H7 (cell line): ENCODE data around the gene HMCN1. TPM values are rescaled to one million over a fixed set of nuclear protein-coding genes. Genes with fewer than 3 reads are reported as not detected.

ENCODE experiments used
- DNase-seq: peaks from one replicate; pipeline ENCODE4 v3.0.0; 2012
- H3K27me3 ChIP-seq: 2 replicates; pipeline ENCODE4 v1.6.0; 2011; ENCODE audit warnings: mild to moderate bottlenecking, low read length; ENCODE audit not compliant: control insufficient read depth, insufficient read depth
- H3K36me3 ChIP-seq: replicated peaks from 2 replicates; pipeline ENCODE4 v1.5.1; 2011; ENCODE audit warnings: low read length; ENCODE audit not compliant: control insufficient read depth, insufficient read depth
- H3K4me3 ChIP-seq: 2 replicates; pipeline ENCODE4 v1.5.1; 2011; ENCODE audit warnings: low read depth, mild to moderate bottlenecking, control low read depth, low read length, moderate library complexity; ENCODE audit not compliant: insufficient read depth
- total RNA-seq: library from RNA; depleted of rRNA; stranded (reverse); fragments of >200 nt; shearing (Covaris generic); gene quantifications from 2 replicates; pipeline ENCODE4 v1.2.3, GENCODE V29; 2014

HMCN1 gene
- total RNA-seq, 1 experiment from 2014 or later, result 7.3 TPM

- Histone ChIP-seq H3K27me3 (no peaks in the 10 kb centered on the region), H3K4me3 (no peak overlapping the region), H3K36me3 (no peaks in the 10 kb centered on the region)
- no peak for DNase-seq
Observed at GRCh38 chr1:185804608-185805007, 70.4 kb downstream of the HMCN1 start.

GRCh38 chr1:185807275-185807674 lies 73.1 kb downstream of the HMCN1 start:
- DNase-seq, result no peak
- Histone ChIP-seq H3K27me3 (no peaks in the 10 kb centered on the region), H3K4me3 (no peak overlapping the region), H3K36me3 (no peaks in the 10 kb centered on the region)

- DNase-seq, result no peak
- Histone ChIP-seq H3K4me3 (no peak overlapping the region), H3K27me3 (no peaks in the 10 kb centered on the region), H3K36me3 (no peaks in the 10 kb centered on the region)
Observed at GRCh38 chr1:185808631-185809030, 74.4 kb downstream of the HMCN1 start.

GRCh38 chr1:185811073-185811709 lies 77.0 kb downstream of the HMCN1 start:
- H3K36me3 ChIP-seq, result no peaks in the 10 kb centered on the region
- DNase-seq, result no peak
- H3K4me3 ChIP-seq, result no peak overlapping the region

GRCh38 chr1:185812934-185813333 lies 78.7 kb downstream of the HMCN1 start:
- no peak for DNase-seq
- no peaks in the 10 kb centered on the region for H3K36me3 ChIP-seq
- no peaks in the 10 kb centered on the region for H3K27me3 ChIP-seq
- H3K4me3 ChIP-seq, result no peak overlapping the region

More at GRCh38 chr1:185811073-185811709, 77.0 kb downstream of the HMCN1 start:
- no peaks in the 10 kb centered on the region for H3K27me3 ChIP-seq

- Histone ChIP-seq H3K27me3 (no peaks in the 10 kb centered on the region), H3K4me3 (no peak overlapping the region), H3K36me3 (no peaks in the 10 kb centered on the region)
- no peak for DNase-seq
Observed at GRCh38 chr1:185813401-185813979, 79.3 kb downstream of the HMCN1 start.

- DNase-seq, result no peak
- Histone ChIP-seq H3K27me3 (no peaks in the 10 kb centered on the region), H3K4me3 (no peak overlapping the region), H3K36me3 (no peaks in the 10 kb centered on the region)
Observed at GRCh38 chr1:185816460-185816859, 82.3 kb downstream of the HMCN1 start.

- Histone ChIP-seq H3K36me3 (no peaks in the 10 kb centered on the region), H3K27me3 (no peaks in the 10 kb centered on the region), H3K4me3 (no peak overlapping the region)
- no peak for DNase-seq
Observed at GRCh38 chr1:185819798-185820197, 85.6 kb downstream of the HMCN1 start.

GRCh38 chr1:185821612-185822385 lies 87.6 kb downstream of the HMCN1 start:
- Histone ChIP-seq H3K4me3 (no peak overlapping the region), H3K27me3 (no peaks in the 10 kb centered on the region), H3K36me3 (no peaks in the 10 kb centered on the region)
- no peak for DNase-seq

- H3K36me3 ChIP-seq, result no peaks in the 10 kb centered on the region
- H3K27me3 ChIP-seq, result no peaks in the 10 kb centered on the region
- DNase-seq, result no peak
- H3K4me3 ChIP-seq, result no peak overlapping the region
Observed at GRCh38 chr1:185823467-185823866, 89.3 kb downstream of the HMCN1 start.

GRCh38 chr1:185824106-185824505 lies 89.9 kb downstream of the HMCN1 start:
- no peaks in the 10 kb centered on the region for H3K36me3 ChIP-seq
- H3K27me3 ChIP-seq, result no peaks in the 10 kb centered on the region
- DNase-seq, result no peak
- H3K4me3 ChIP-seq, result no peak overlapping the region

GRCh38 chr1:185825556-185825955 lies 91.4 kb downstream of the HMCN1 start:
- no peaks in the 10 kb centered on the region for H3K36me3 ChIP-seq
- H3K4me3 ChIP-seq, result no peak overlapping the region
- H3K27me3 ChIP-seq, result no peaks in the 10 kb centered on the region
- DNase-seq, result no peak

- no peaks in the 10 kb centered on the region for H3K27me3 ChIP-seq
- no peak for DNase-seq
- no peak overlapping the region for H3K4me3 ChIP-seq
- H3K36me3 ChIP-seq, result no peaks in the 10 kb centered on the region
Observed at GRCh38 chr1:185834371-185834905, 100.2 kb downstream of the HMCN1 start.

GRCh38 chr1:185835191-185835590 lies 101.0 kb downstream of the HMCN1 start:
- Histone ChIP-seq H3K36me3 (no peaks in the 10 kb centered on the region), H3K27me3 (no peaks in the 10 kb centered on the region), H3K4me3 (no peak overlapping the region)
- DNase-seq, result no peak

GRCh38 chr1:185837711-185838110 lies 103.5 kb downstream of the HMCN1 start:
- H3K27me3 ChIP-seq, result no peaks in the 10 kb centered on the region
- H3K36me3 ChIP-seq, result no peaks in the 10 kb centered on the region
- H3K4me3 ChIP-seq, result no peak overlapping the region
- DNase-seq, result no peak
